B cell (primary cell): ENCODE data around the gene RGL3. TPM values are rescaled to one million over a fixed set of nuclear protein-coding genes. Genes with fewer than 3 reads are reported as not detected.

ENCODE experiments used
- ATAC-seq: fragments of 200-7000 bp; cut with Tn5 transposase; one replicate; pipeline ENCODE4 v1.10.0; 2021; ENCODE audit warnings: low read depth, mild to moderate bottlenecking, moderate number of reproducible peaks, moderate library complexity
- CTCF ChIA-PET: fragments of 350-600 bp; sonication (Branson Sonifier 250); formaldehyde crosslinking; loops from one replicate; lab custom pipeline; 2021; ENCODE audit warnings: antibody characterized with exemption, inconsistent platforms; lab: Charles Lee
- POLR2A ChIA-PET: fragments of 350-600 bp; sonication (Branson Sonifier 250); formaldehyde crosslinking; loops from one replicate; lab custom pipeline; 2021; ENCODE audit warnings: antibody characterized with exemption; lab: Charles Lee
- DNase-seq: peaks from one replicate; pipeline ENCODE4 v3.0.0; 2013
- H2AFZ ChIP-seq: 2 replicates; pipeline ENCODE4 v1.6.1; 2012; ENCODE audit warnings: mild to moderate bottlenecking, low read depth, low read length; ENCODE audit not compliant: insufficient read depth, poor library complexity, severe bottlenecking
- H3K27ac ChIP-seq, 2 donors: 1 replicate in 1 of 2; 2 replicates in 1 of 2; pipeline ENCODE4 v1.5.1; 2012 to 2013; ENCODE audit warnings: low read length in 2 of 2, mild to moderate bottlenecking in 2 of 2, moderate library complexity in 1 of 2
- H3K27me3 ChIP-seq, 4 experiments: fragments of 200-600 bp in 1 of 4; sonication (generic) in 1 of 4; replicated peaks in 1 of 4; 1 replicate in 2 of 4; 2 replicates in 2 of 4; pipeline versions ENCODE4 v1.6.1 to v1.7.0; 2013 to 2016; ENCODE audit warnings: low read length in 3 of 4, mild to moderate bottlenecking in 2 of 4, mixed read lengths in 1 of 4, moderate library complexity in 1 of 4; ENCODE audit not compliant: insufficient read depth in 4 of 4, control insufficient read depth in 3 of 4; ENCODE audit errors: control extremely low read depth in 1 of 4
- H3K36me3 ChIP-seq, 2 experiments: replicated peaks in 1 of 2; 1 replicate in 1 of 2; 2 replicates in 1 of 2; pipeline versions ENCODE4 v1.6.1 to v1.7.1; 2013; ENCODE audit warnings: low read length in 1 of 2; ENCODE audit not compliant: insufficient read depth in 2 of 2, control insufficient read depth in 1 of 2; ENCODE audit errors: control extremely low read depth in 1 of 2, extremely low read depth in 1 of 2
- H3K4me1 ChIP-seq, 2 donors: fragments of 200-600 bp in 1 of 2; sonication (generic) in 1 of 2; 1 replicate in 1 of 2; 2 replicates in 1 of 2; pipeline versions ENCODE4 v1.5.1 to v1.6.1; 2013 to 2017; ENCODE audit warnings: low read length in 2 of 2; ENCODE audit not compliant: control insufficient read depth in 2 of 2, insufficient read depth in 2 of 2
- H3K4me2 ChIP-seq: replicated peaks from 2 replicates; pipeline ENCODE3; 2012; ENCODE audit warnings: mild to moderate bottlenecking, low read depth, low read length; ENCODE audit not compliant: poor library complexity, severe bottlenecking
- H3K4me3 ChIP-seq, 5 experiments: fragments of 200-600 bp in 1 of 5; sonication (generic) in 1 of 5; 1 replicate in 3 of 5; 2 replicates in 2 of 5; pipeline versions ENCODE4 v1.5.1 to v1.7.0; 2011 to 2016; ENCODE audit warnings: low read length in 4 of 5, mild to moderate bottlenecking in 4 of 5, low read depth in 2 of 5, control low read depth in 1 of 5, moderate library complexity in 1 of 5; ENCODE audit not compliant: insufficient read depth in 1 of 5; ENCODE audit errors: control extremely low read depth in 1 of 5, extremely low read depth in 1 of 5
- H3K79me2 ChIP-seq: fragments of 200-600 bp; sonication (generic); one replicate; pipeline ENCODE4 v1.6.0; 2016; ENCODE audit warnings: low read length; ENCODE audit not compliant: control insufficient read depth, insufficient read depth
- H3K9ac ChIP-seq: fragments of 200-600 bp; sonication (generic); 2 replicates; pipeline ENCODE4 v1.6.1; 2017; ENCODE audit warnings: mild to moderate bottlenecking, low read length, moderate library complexity
- H3K9me3 ChIP-seq, 3 donors: one replicate each; pipeline versions ENCODE4 v1.6.1 to v1.7.1; 2013; ENCODE audit warnings: low read length in 2 of 3; ENCODE audit not compliant: control insufficient read depth in 2 of 3, insufficient read depth in 1 of 3; ENCODE audit errors: control extremely low read depth in 1 of 3
- H4K20me1 ChIP-seq: 2 replicates; pipeline ENCODE4 v1.6.0; 2012; ENCODE audit warnings: mild to moderate bottlenecking, low read length; ENCODE audit not compliant: insufficient read depth, control insufficient read depth, poor library complexity, severe bottlenecking
- H3K27ac Mint-ChIP-seq: one replicate; pipeline ENCODE4 v1.8.0; 2021; ENCODE audit warnings: mixed read lengths
- H3K27me3 Mint-ChIP-seq: one replicate; pipeline ENCODE4 v1.8.0; 2021; ENCODE audit warnings: mixed read lengths
- H3K4me1 Mint-ChIP-seq: one replicate; pipeline ENCODE4 v1.8.0; 2021; ENCODE audit warnings: mixed read lengths
- H3K4me3 Mint-ChIP-seq: one replicate; pipeline ENCODE4 v1.8.0; 2021; ENCODE audit warnings: mixed read lengths
- H3K9me3 Mint-ChIP-seq: one replicate; pipeline ENCODE4 v1.8.0; 2022; ENCODE audit warnings: mixed read lengths; ENCODE audit not compliant: insufficient read depth
- EZH2 ChIP-seq: IDR thresholded peaks from 2 replicates; pipeline ENCODE4 v1.6.1; 2012; ENCODE audit warnings: borderline replicate concordance, low read depth, mild to moderate bottlenecking, moderate library complexity, low read length; ENCODE audit not compliant: insufficient read depth, poor library complexity, severe bottlenecking
- WGBS: methylation state at CpG from one replicate; pipeline ENCODE4 v1.1.5; 2013; ENCODE audit warnings: missing lambda C conversion rate; ENCODE audit not compliant: insufficient coverage; 5-methylcytosine and 5-hydroxymethylcytosine counted together
- intact Hi-C: fragments of 100-400 bp; cut with micrococcal nuclease; formaldehyde crosslinking; loops from one replicate; pipeline ENCODE4 v1.10.0; 2022
- polyA plus RNA-seq: library from polyadenylated mRNA; depleted of rRNA; stranded (reverse); fragments of >200 nt; gene quantifications from 2 replicates; pipeline ENCODE4 v1.2.3, GENCODE V29; 2012
- total RNA-seq, 2 donors: library from RNA; stranded (reverse); fragments of 120-200 nt in 1 of 2; gene quantifications; 1 replicate in 1 of 2; 2 replicates in 1 of 2; pipeline versions ENCODE4 v1.2.3 to v1.2.4, GENCODE V29; 2013 to 2022
- TF ChIP-seq, protein P1 (sequence below): fragments of 200-600 bp; IDR thresholded peaks from one replicate; pipeline ENCODE4 v1.8.0; 2022; ENCODE audit warnings: antibody characterized with exemption, mild to moderate bottlenecking

The RGL3 gene
- total and polyA plus RNA-seq, 2 donors (not counting 1 experiment from before 2014, with no cell fraction given), result 0.54 to 2.8 TPM

DNA sequence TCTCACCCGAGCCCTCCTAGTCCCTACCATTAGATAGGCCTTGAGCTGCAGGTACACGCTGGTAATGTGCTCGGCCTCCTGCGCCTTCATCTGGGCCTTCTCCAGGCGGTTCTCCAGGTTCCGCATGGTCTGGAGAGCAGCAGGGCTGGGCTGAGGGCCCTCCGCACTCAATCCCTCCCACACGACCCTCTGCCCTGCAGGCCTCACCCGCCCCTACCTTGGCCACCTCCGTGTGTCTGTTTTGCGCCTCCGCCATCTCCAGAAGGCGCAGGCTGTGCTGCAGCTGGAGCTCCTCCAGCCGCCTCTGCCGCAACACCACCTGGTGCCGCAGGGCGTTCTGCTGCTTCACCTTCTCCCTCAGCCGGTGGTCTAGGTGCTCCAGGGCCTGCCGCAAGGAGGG lies 7.5 kb upstream of the RGL3 start:
- no peak for DNase-seq
- no peak overlapping the region for H3K27ac ChIP-seq
- TF ChIP-seq, protein P1, sequence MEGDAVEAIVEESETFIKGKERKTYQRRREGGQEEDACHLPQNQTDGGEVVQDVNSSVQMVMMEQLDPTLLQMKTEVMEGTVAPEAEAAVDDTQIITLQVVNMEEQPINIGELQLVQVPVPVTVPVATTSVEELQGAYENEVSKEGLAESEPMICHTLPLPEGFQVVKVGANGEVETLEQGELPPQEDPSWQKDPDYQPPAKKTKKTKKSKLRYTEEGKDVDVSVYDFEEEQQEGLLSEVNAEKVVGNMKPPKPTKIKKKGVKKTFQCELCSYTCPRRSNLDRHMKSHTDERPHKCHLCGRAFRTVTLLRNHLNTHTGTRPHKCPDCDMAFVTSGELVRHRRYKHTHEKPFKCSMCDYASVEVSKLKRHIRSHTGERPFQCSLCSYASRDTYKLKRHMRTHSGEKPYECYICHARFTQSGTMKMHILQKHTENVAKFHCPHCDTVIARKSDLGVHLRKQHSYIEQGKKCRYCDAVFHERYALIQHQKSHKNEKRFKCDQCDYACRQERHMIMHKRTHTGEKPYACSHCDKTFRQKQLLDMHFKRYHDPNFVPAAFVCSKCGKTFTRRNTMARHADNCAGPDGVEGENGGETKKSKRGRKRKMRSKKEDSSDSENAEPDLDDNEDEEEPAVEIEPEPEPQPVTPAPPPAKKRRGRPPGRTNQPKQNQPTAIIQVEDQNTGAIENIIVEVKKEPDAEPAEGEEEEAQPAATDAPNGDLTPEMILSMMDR, result no peak
- no peak for TF ChIP-seq EZH2
- H3K9me3 Mint-ChIP-seq, result no peaks in the 10 kb centered on the region
- H3K9ac ChIP-seq, result no peak overlapping the region
- H2AFZ ChIP-seq, result no peak overlapping the region
- 94% methylated on average over 19 of the region's 19 CpGs for WGBS
- intact Hi-C loops, result no loop called here
- H3K4me3 ChIP-seq, result no peak overlapping the region
- peaks cover 23% of the 10 kb centered on the region for H3K4me1 Mint-ChIP-seq
- ChIA-PET POLR2A (no interaction called here), CTCF (no interaction called here)
- H3K79me2 ChIP-seq, result no peaks in the 10 kb centered on the region
- H3K4me1 ChIP-seq, result peaks cover 23 to 25% of the 10 kb centered on the region in 2 donors
- peaks cover 0 to 16% (median 8%) of the 10 kb centered on the region in 4 experiments for H3K27me3 ChIP-seq
- H4K20me1 ChIP-seq, result no peaks in the 10 kb centered on the region
- no peak overlapping the region for H3K4me2 ChIP-seq
- no peak overlapping the region for H3K27ac Mint-ChIP-seq
- no peak overlapping the region for H3K4me3 Mint-ChIP-seq
- H3K27me3 Mint-ChIP-seq, result peaks cover 5% of the 10 kb centered on the region
- H3K36me3 ChIP-seq, result no peaks in the 10 kb centered on the region
- no peak for ATAC-seq
- H3K9me3 ChIP-seq, result peaks cover 0 to 27% (median 0%) of the 10 kb centered on the region in 3 donors

DNA sequence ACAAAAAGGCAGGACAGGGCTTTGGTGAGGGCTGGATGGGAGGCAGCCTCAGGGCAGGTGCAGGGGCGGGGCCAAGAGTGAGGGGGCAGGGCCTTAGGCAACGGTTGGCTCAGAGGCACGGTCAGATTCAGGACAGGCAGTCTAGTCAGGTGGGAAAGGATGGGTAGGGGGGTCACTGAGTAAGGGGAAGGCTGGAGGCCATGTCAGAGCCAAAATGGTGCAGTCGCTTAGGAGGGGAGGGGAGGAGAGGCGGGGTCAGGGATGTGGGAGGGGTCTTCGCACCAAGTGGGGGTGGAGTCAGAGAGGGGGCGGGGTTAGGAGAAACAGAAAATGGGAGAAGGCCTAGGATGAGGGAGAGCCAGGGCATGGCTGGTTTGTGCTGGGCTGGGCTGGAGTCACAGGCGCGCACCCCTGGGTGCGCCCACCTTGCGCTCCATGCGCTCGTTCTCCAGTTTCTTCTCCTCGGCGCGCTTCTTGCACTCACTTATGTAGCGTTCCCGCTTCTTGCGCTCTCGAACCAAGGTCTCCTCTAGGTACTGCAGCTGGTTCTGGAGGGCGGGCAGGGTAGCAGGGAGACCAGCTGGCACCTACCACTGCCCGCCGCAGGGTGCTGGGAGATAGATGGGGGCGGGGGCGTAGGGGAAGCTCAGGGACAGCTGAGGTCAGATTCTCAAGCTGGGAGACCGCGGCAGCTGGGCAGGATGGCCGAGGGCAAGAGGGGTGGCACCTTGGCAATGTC lies 6.8 kb upstream of the RGL3 start:
- no peak overlapping the region for H2AFZ ChIP-seq
- H3K79me2 ChIP-seq, result no peaks in the 10 kb centered on the region
- H3K27me3 ChIP-seq, result peaks cover 0 to 23% (median 11%) of the 10 kb centered on the region in 4 experiments
- no peak overlapping the region for H3K27ac ChIP-seq
- H3K4me1 ChIP-seq, result peaks cover 30 to 33% of the 10 kb centered on the region in 2 donors
- ATAC-seq (no peak), DNase-seq (no peak)
- POLR2A ChIA-PET, result no interaction called here
- no peaks in the 10 kb centered on the region for H4K20me1 ChIP-seq
- no peak overlapping the region for H3K4me2 ChIP-seq
- Mint-ChIP-seq H3K4me1 (peaks cover 31% of the 10 kb centered on the region), H3K27me3 (peaks cover 11% of the 10 kb centered on the region), H3K27ac (no peak overlapping the region), H3K4me3 (no peak overlapping the region), H3K9me3 (no peaks in the 10 kb centered on the region)
- intact Hi-C loops, result no loop called here
- H3K9me3 ChIP-seq, result peaks cover 0 to 34% (median 0%) of the 10 kb centered on the region in 3 donors
- no peak for TF ChIP-seq EZH2
- TF ChIP-seq, protein P1, result no peak
- H3K36me3 ChIP-seq, result no peaks in the 10 kb centered on the region
- CTCF ChIA-PET, result no interaction called here
- no peak overlapping the region for H3K9ac ChIP-seq
- WGBS, result 94% methylated on average over 23 of the region's 28 CpGs
- no peak overlapping the region for H3K4me3 ChIP-seq
